ENCODE data around the gene KCTD13.

DNA sequence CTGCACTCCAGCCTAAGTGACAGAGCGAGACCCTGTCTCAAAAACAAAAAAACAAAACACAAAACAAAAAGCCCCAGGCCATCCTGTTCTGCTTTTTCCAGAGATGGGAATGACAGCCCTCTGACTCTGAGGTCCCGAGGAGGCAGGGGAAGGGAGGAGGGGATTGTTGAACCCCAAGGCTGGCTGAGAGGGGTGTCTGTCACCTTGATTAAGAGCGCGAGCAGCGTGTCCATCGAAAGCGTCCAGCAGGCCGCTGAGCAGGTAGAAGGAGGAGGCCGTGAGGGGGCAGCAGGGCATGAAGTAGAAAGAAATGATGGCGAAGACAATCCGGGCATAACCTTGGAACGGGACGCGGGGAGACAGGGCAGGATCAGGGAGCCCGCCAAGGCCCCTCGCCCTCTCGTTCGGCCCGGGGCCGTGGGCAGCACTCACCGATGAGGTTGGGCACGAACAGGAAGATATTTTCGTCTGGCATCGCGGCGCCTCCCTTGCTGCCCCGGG is 63.6 kb downstream of the KCTD13 start:
- TF ChIP-seq, protein P1, sequence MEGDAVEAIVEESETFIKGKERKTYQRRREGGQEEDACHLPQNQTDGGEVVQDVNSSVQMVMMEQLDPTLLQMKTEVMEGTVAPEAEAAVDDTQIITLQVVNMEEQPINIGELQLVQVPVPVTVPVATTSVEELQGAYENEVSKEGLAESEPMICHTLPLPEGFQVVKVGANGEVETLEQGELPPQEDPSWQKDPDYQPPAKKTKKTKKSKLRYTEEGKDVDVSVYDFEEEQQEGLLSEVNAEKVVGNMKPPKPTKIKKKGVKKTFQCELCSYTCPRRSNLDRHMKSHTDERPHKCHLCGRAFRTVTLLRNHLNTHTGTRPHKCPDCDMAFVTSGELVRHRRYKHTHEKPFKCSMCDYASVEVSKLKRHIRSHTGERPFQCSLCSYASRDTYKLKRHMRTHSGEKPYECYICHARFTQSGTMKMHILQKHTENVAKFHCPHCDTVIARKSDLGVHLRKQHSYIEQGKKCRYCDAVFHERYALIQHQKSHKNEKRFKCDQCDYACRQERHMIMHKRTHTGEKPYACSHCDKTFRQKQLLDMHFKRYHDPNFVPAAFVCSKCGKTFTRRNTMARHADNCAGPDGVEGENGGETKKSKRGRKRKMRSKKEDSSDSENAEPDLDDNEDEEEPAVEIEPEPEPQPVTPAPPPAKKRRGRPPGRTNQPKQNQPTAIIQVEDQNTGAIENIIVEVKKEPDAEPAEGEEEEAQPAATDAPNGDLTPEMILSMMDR (IDR thresholded peaks at IDR 0.05; ENCODE audit: control extremely low read depth in 1 of 3, insufficient read depth in 1 of 3, low read depth in 1 of 3, low read length in 3 of 3) = no peak
- TF ChIP-seq BCL11A (IDR thresholded peaks at IDR 0.05; ENCODE audit: low read depth in 2 of 2, low read length in 2 of 2) (no peak), TAF1 (IDR thresholded peaks at IDR 0.05; ENCODE audit: low read depth, low read length) (no peak), POLR2AphosphoS5 (IDR thresholded peaks at IDR 0.05; ENCODE audit: low read depth, low read length) (no peak), ASH2L (IDR thresholded peaks at IDR 0.05; ENCODE audit: low read length) (no peak), SIN3A (conservative IDR thresholded peaks at IDR 0.05 in 1 of 2, IDR thresholded peaks at IDR 0.05 in 1 of 2; ENCODE audit: low read depth in 1 of 2, low read length in 2 of 2) (0 out of 4 replicates have a peak, but pooled peaks of 1 of the 2 experiments have one; percentile 11), EZH2 (IDR thresholded peaks at IDR 0.05; ENCODE audit: low read depth, low read length, severe bottlenecking) (no peak), MAX (IDR thresholded peaks at IDR 0.05) (no peak), USF2 (IDR thresholded peaks at IDR 0.05; ENCODE audit: low read length) (no peak), ZNF274 (IDR thresholded peaks at IDR 0.05; ENCODE audit: borderline replicate concordance, extremely low read depth, low read length) (no peak)

All from H1 (cell line).